Fibroblast of pulmonary artery (primary cell): ENCODE measurements around the gene PHKA2.

Source experiments
- DNase-seq: peaks from one replicate; pipeline ENCODE4 v3.0.0-alpha.2; 2010; ENCODE audit warnings: low read depth
- H3K4me3 ChIP-seq: replicated peaks from 2 replicates; pipeline ENCODE4 v1.5.1; 2011; ENCODE audit warnings: low read depth, mild to moderate bottlenecking, control low read depth, low read length, moderate library complexity
- TF ChIP-seq, protein P1 (sequence below): IDR thresholded peaks from 2 replicates; pipeline ENCODE4 v1.5.1; 2011; ENCODE audit warnings: mild to moderate bottlenecking, control low read depth, low read length, inconsistent platforms; ENCODE audit errors: missing control alignments

The PHKA2 gene

DNA sequence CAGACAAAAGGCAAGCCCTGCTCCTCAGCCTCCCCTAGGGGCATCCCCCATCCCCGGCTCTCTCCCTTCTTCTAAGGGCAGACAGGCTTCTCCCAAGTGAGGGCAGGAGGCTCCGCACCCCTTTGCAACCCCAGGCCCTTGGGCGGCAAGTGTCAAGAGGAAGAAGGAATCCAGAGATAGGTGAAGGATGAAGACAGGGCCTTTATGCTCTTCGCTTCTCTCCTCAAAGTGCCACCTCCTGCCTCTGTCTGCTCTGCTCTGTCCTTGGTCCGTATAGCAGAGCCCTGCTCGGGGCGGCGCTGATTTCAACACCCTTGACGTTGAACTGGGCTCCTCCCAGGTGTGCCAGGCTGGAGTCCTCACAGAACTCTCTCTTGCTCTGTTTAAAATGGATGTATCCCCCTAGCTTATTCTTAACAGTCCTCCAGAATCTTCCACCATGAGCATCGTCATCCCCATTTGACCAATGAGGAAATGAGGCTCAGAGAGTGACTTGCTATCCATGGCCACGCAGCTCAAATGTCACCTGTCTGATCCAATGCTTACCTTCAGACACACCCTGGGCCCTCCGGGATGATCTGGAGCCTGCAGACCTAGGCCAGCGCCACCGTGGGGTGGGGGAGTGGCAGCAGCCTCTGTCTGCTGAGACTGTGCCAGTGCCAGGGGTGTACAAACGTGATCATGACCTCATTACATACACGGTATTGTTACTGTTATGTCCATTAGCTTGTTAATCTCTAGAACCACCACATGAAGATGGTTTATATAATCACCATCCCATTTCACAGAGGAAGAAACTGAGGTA is 99.8 kb downstream of the PHKA2 start:
- DNase-seq, result no peak
- H3K4me3 ChIP-seq, result no peak overlapping the region
- TF ChIP-seq, protein P1, sequence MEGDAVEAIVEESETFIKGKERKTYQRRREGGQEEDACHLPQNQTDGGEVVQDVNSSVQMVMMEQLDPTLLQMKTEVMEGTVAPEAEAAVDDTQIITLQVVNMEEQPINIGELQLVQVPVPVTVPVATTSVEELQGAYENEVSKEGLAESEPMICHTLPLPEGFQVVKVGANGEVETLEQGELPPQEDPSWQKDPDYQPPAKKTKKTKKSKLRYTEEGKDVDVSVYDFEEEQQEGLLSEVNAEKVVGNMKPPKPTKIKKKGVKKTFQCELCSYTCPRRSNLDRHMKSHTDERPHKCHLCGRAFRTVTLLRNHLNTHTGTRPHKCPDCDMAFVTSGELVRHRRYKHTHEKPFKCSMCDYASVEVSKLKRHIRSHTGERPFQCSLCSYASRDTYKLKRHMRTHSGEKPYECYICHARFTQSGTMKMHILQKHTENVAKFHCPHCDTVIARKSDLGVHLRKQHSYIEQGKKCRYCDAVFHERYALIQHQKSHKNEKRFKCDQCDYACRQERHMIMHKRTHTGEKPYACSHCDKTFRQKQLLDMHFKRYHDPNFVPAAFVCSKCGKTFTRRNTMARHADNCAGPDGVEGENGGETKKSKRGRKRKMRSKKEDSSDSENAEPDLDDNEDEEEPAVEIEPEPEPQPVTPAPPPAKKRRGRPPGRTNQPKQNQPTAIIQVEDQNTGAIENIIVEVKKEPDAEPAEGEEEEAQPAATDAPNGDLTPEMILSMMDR, result no peak

DNA sequence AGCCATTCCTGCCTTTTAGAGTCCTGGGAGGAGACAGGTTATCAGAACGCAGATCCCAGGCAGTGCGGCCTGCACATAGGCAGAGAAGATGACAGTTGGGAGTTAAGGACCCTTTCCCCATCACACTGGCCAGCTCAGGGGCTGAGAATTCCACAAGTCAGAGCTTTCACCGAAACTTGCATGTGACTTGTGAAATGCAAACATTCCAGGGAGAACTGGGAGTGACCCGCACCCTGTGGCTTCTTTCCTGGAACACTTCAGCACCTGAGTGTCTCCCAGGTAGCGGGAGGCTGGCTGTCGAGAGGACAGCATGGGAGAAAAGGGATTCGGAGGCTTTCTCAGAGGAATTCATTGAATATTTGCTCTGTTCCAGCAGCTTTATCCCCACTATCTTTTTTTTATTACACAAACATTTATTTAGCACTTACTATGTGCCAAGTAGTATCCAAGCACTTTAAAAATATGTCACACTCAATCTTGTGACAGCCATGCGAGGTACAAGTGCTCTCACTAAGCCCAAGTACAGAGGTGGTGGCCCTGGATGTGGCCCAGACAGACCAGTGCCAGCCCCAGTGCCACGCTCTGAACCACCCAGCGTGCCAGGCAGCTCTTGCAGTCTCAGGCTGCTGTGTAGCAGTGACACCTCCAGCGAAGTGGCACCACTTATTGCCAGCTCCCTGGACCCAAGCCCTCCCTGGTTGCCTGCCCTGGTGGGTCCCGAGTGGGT is 100.5 kb downstream of the PHKA2 start:
- TF ChIP-seq, protein P1, result no peak
- H3K4me3 ChIP-seq, result no peak overlapping the region
- DNase-seq, result no peak

DNA sequence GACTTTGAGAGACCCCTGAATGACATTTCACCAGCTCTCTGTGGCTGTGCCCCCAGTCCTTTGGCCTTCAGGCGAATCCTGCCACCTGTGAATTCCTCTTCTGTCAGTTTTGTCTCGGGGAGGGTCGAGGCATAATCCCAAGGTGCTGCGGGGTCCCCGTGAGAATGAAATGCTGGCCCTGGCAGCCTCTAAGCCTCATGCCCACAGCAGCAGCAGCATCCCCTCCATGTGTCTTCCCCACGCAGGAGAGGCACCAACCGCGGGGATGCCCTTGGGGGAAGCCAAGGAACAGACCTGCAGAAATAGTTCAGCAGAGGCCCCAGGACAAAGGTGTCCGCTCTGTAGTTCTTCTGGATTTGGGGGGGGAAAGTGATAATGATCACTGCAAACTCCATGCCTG is 104.8 kb downstream of the PHKA2 start:
- H3K4me3 ChIP-seq, result no peak overlapping the region
- TF ChIP-seq, protein P1, result no peak
- DNase-seq, result no peak

DNA sequence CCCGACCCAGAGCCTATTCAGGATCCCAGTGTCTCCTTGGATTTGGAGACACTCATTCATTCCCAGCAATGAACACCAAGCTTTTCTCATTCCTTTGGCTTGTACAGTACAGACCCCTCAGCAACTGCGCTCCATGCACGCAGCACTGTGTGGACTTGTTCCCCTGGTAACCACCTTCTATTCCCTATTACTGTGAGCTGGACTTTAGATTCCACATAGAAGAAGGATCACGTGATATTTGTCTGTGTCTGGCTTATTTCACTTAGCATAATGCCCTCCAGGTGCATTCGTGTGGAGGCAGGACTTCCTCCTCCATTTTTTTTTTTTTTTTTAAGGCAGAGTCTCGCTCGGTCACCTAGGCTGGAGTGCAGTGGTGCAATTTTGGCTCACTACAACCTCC is 106.4 kb downstream of the PHKA2 start:
- H3K4me3 ChIP-seq, result no peak overlapping the region
- TF ChIP-seq, protein P1, result no peak
- no peak for DNase-seq

DNA sequence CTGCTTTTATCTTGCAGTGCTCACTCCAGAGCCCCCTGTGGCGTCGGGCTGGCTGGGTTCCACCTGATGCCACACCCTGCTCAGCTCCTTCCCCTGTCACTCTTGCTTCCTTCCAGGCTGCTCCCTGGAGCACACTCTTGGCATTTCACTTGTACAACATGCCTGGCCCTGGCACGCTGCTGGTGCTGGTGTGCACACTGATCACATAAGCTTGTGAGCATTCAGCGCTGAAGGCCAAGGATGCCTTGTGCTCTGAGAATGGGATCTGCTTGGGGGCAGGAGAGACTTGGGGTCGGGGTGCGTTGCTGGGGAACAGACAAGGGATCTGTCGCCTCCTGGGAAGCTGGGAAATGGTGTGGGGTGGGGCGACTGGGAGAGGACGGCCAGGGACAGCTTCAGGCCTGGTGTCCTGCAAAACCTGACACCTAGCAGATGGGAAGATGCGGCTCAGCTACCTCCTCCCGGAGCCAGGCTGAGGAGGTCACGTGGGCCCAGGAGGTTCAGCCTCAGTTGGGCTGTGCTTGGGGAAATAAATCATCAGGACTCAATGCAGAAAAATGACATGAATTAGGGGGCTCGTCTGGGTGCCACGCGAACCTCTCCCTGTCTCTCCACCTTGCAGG is 108.5 kb downstream of the PHKA2 start:
- no peak overlapping the region for H3K4me3 ChIP-seq
- no peak for DNase-seq
- TF ChIP-seq, protein P1, result no peak

DNA sequence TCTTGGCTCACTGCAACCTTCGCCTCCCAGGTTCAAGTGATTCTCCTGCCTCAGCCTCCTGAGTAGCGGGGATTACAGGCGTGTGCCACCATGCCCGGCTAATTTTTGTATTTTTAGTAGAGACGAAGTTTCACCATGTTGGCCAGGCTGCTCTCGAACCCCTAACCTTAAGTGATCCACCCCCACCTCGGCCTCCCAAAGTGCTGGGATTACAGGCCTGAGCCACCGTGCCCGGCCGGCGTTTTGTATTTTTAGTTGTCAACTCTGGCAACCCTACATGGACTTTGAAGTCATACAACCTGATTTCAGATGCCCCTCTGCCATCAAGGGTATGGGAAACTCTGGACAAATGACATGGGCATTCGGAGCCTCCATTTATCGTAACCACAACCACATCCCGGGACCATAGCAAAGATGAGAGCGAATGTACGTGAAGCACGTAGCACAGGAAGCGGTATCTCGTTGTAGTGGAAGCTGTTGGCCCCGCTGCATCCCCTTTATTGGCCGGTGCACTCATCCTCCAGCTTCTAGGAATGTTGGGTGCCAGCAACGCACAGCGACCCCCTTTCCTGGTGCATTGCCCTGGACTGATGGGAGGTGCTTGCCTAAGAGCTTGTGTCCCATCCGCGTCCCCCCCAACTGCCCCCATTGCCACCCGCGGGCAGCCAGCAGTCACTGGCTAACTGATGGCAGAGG is 109.2 kb downstream of the PHKA2 start:
- H3K4me3 ChIP-seq, result no peak overlapping the region
- no peak for DNase-seq
- TF ChIP-seq, protein P1, result no peak
